ENCODE results near the gene PFDN2. TPM values are rescaled to one million over a fixed set of nuclear protein-coding genes. Genes with fewer than 3 reads are reported as not detected.

PFDN2 gene, protein sequence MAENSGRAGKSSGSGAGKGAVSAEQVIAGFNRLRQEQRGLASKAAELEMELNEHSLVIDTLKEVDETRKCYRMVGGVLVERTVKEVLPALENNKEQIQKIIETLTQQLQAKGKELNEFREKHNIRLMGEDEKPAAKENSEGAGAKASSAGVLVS
- 28.8 and 112 TPM in 2 replicates for total RNA-seq

DNA sequence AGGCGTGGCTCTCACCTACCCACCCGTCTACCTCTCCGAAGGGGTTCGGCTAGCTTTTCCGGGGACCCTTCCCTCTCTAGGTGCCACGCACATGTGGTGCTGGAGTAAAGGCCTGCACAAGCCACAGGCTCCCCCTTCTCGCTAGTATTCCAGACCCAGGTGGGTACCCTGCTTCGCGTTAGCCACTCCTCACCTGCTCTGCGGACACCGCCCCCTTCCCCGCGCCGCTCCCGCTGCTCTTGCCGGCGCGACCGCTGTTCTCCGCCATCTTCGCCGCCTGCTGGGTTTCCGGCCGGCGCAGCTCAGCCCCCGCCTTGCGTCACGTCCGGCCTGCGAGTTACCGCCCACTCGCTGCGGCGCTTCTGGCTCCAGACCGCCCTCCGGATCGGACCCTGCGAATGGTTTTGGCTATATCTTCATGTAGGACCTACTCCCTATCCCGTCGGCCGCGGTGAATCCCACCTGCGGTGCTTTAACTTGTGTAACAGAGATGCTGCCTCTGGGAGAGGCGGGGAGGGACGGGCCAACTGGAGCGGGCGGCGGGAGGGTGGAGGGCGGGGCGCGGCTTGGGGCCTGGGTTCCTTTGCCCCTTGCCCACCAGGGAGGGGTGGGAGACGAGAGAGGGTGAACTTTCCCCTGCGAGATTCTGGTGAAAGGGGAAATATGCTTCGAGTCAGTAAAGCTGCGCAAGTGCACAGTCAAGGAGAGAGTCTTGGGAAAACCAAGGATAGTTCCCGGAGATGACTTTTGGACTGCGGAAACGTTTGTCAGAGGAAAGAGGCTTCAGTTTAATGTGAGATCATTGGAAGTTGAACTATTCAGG is at the start of gene PFDN2, which contains the start of gene NIT1:
Gene PFDN2, minus strand, starts transcription at position 279 of the 823 bp plus-strand sequence. Its CDS starts 11 bp downstream, at position 268.
Gene NIT1, plus strand, starts transcription at position 347 of the 823 bp plus-strand sequence. Its CDS starts 72 bp downstream, at position 419.

DNA sequence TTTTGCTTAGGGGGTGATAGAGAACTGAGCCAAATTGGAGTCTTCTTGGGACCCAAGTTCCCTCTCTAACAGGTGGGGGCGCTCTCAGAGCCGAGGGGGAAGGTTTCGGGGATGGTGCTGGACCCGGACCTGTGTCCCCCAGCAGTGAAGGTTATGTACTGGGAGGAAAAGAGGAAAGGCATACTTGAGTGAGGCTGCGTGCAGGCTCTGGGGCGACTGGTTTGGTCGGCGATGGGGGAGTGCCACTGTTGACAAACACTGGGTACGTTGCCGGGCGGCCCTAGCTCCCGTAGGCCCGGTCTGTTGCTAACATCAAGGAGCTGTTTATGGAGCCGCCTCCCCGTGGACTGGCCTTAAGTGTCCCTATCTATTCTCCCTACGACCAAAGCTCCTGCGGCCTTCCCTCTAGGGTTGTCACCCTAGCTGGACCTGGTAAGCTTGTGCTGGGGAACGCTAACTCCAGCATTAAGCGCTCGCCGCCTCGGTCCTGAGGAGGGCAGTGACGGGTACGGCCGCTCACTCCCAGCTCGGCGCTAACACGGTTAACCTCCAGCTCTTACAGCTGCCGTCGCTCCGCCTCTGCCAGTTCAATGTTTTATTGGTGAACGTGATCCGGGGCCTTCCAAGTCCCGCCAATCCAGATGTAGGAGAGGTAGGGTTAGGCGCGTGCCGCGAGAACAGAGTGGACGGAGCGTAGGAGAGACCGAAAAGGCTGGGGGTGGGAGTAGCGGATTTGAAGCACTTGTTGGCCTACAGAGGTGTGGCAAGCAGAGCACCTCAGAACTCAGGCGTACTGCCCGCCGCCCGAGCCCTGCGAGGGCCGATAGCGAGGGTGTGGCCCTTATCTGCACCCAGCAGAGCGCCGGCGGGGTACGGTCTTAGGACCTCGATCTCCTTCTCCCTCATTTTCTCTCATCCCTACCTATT is 48.2 kb upstream of the PFDN2 start, which contains the start of gene PPOX:
Gene PPOX, plus strand, starts transcription at position 685 of the 927 bp plus-strand sequence. CDS start 422 bp downstream, outside the sequence.

DNA sequence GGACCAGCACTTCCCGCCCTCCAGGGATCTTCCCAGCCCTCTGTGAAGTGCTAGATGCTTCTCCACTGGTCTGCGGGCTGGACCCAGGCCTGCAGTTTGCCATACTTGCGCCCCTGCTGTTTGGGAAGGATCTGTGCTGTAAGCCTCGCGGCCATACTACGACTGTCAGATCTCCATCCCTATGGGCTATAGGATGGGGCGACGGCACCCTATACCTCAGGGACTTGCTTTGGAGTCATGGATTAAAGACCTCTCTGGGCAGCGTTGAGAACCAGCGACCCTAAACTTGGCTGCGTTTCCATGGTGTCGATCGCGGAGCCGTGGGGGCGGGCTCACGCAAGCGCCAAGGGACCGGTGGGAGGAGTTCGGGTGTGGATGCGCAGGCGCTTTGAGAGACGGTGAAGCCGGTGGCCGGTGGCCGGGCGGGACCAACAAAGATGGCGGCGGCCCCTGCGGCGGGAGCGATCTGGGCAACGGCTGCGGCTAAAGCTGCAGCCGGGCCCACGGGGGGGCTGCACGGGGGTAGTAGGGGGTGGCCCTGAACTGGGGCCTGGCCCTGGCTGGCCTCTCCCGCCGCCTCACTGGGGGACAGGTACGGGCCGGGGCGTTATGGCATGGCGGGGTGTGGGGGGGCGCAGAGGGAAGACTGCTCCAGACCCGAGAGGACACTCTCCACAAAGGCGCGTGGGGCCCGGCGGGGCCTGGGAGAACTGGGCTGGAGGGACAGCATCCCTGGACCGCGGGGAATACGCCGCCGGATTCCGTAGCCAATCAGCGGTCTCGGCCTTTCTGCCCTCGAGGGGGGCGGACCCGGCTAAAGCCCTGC is 41.5 kb upstream of the PFDN2 start, which contains the start of gene USP21:
Gene USP21, plus strand, starts transcription at position 414 of the 826 bp plus-strand sequence. CDS start 1,141 bp downstream, outside the sequence.

DNA sequence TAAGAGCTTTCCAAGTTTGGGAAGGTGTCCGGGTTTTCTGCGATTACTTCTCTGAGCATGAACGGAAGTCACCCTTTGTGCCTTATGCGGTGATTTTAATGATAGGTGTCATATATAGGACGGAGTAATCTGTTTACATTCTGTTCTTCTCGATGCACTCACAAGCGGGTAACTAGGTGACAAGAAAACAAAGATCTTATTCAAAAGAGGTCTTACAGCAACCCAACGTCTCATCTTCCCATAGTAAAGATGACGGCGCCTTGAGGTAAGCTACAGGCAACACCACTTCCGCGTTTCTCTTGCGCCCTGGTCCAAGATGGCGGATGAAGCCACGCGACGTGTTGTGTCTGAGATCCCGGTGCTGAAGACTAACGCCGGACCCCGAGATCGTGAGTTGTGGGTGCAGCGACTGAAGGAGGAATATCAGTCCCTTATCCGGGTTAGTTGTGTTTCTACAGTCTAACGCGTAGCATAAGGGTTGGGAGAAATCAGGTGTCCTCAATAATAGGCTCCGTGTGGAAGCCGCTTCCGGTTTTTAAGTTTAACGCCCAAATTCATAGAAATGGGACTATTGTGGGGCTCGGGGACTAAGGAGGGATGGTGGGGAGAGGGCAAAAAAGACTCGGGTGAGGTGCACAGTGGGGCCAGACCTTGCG is 36.0 kb upstream of the PFDN2 start, which contains the start of gene UFC1:
Gene UFC1, plus strand, starts transcription at position 297 of the 656 bp plus-strand sequence. Its CDS starts 20 bp downstream, at position 317.

DNA sequence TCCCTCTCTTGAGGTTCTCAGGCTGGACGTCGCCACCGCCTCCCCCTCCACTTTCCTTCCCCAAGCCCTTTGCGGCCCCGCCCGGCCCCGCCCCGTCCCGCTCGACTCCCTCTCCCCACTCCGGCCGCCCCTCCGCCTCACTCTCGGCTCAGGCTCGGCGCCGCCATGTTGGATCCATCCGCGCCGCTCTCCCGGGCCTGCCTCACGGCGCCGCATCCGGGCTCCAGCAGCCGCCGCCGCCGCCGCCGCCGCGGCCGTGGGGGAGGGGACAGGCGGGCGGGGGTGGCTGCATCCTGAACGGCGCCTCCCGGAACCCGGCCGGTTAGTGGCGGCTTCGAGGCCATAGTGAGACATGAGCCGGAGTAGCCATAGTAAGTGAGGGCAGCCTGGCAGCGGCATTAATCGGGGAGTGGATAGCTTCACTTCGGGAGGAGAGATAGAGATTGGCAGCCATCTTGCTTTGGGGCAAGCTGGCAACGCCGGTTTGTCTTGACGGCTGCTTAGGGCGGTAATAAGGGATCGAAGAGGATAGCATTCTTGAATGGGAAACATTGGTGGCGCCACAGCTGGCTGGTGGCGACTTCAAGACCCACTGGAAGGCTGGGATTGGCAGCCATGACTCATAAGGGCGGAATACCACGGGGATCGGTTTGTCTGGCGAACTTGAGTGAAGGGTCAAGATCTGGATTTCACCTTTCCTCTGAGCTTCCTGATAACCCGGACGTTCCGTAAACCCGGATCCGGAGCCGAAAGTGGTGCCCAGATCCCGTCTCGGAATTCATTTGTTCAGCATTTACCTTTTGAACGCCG is 14.8 kb upstream of the PFDN2 start, which contains the start of gene DEDD:
Gene DEDD, minus strand, starts transcription at position 258 of the 810 bp plus-strand sequence. CDS start 8,205 bp downstream, outside the sequence.

DNA sequence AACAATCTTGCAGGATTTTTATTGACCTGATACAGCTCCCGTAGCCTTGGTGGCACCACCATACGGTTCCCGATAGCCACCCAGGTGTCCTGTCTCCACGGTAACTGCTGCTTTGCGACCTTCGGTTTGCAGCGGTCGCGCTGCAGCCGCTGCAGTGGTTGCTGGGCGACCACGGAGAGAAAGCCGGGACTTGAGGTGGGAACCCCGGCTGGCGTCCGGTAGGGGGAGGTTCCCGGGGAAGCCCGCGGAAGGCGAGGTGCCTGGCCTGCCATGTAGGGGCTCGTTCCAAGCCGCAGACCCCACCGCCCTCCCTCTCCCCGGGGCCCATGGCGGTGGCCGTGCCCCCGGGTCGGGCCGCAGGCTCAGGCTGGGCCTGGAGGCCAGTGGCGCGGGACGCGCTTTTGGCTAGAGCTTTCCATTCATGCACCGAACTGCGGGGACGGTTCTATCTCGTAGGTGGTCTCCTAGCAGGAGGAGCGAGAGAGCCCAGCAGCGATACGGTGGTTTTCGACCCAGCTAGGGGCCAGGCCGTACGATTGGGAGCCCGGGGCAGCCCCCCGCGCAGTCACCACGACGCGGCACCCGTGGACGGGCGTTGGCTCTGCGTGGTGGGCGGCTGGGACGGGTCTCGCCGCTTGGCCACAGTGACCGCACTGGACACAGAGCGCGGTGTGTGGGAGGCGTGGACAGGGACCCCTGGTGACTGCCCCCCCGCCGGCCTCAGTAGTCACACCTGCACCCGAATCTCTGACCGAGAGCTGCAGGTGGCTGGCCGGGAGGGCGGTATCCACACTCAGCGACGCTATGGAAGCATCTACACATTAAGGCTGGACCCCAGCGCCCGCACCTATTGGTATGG is 19.4 kb downstream of the PFDN2 start, which contains the start of gene KLHDC9:
Gene KLHDC9, plus strand, starts transcription at position 152 of the 859 bp plus-strand sequence. Its CDS starts 175 bp downstream, at position 327.

DNA sequence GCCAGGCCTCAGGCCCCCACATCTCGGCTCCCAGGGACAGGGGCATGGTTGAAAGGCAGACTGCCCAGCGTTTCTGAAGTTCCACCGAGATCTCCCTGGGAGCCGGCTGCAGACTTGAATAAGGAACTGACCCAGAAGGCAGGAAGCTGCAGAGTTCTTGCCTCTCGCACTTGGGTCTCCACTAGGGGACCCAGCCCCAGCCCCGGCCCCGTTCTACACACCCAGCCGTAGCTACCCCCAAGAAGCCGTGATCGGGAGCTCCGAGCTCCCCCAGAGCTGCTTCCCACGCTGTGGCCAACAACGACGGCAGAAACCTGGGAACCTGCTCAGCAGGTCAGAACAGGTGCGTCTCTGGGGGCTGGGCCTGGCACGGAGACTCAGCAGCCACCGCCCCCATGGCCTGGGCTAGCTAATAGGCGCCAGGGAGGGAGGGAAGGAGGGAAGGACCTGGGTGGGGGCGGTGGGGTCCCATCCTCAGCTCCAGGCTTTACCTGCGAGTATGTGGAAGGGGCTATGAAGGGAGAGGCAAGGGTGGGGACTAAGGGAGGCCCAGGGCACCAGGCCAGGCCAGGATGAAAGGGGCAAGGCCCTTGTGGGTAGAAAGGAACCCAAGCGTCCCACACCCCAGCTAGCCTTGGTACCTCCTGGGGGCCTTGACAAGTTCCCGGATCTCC is 28.4 kb downstream of the PFDN2 start, which contains the start of gene NECTIN4:
Gene NECTIN4, minus strand, starts transcription at position 308 of the 674 bp plus-strand sequence. Its CDS starts 262 bp downstream, at position 46.

DNA sequence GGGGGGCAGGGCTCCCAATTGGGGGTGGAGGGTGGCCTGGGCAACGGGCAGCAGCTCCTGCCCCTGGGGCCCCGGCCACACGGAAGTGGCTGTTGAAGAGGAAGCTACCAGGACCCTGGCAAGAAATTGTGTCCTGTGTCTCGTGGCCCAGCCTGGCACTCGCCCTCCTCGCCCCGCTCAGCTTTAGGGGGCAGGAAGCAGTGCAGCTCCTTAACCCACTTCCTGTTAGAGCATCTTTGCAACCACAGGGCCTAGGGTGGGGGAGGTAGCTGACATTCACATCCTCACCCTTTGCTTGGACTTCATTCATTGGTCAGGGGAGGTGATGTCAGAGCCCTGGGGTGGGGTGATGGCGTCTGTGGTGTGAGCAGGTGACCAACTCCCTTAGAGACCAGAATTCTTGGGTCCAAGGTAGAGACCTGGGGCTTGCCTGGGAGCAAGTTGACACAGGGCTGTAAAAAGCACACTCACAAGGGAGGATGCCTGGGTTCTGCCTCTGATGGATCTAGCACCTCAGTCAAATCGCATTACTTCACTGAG is 48.0 kb downstream of the PFDN2 start, which contains the start of gene ARHGAP30:
Gene ARHGAP30, minus strand, starts transcription at position 161 of the 540 bp plus-strand sequence. CDS start 267 bp downstream, outside the sequence.

Other genes starting within 250 kb of the PFDN2 start
- 0.28 TPM in 1 of 2 replicates, not detected in the other for gene ITLN1, start 232.9 kb downstream of the PFDN2 start, total RNA-seq
- 1.4 TPM in 1 of 2 replicates, not detected in the other for gene ITLN2, start 163.2 kb downstream of the PFDN2 start, total RNA-seq
- 24.7 and 44.3 TPM in 2 replicates for gene F11R, start 96.9 kb downstream of the PFDN2 start, total RNA-seq
- gene TSTD1, start 79.1 kb downstream of the PFDN2 start, total RNA-seq, result 19.6 and 41.4 TPM in 2 replicates
- 72.7 and 94.5 TPM in 2 replicates for gene USF1, start 72.1 kb downstream of the PFDN2 start, total RNA-seq
- gene ARHGAP30, start 48.1 kb downstream of the PFDN2 start, total RNA-seq, result not detected in 2 replicates
- gene NECTIN4, start 28.5 kb downstream of the PFDN2 start, total RNA-seq, result 0.19 and 0.56 TPM in 2 replicates
- 0.28 and 0.38 TPM in 2 replicates for gene KLHDC9, start 19.7 kb downstream of the PFDN2 start, total RNA-seq
- 21.4 and 22.0 TPM in 2 replicates for gene NIT1, start 68 bp upstream of the PFDN2 start, total RNA-seq
- 19.2 and 28.8 TPM in 2 replicates for gene DEDD, start 14.6 kb upstream of the PFDN2 start, total RNA-seq
- gene UFC1, start 35.9 kb upstream of the PFDN2 start, total RNA-seq, result 109 and 118 TPM in 2 replicates
- gene USP21, start 41.5 kb upstream of the PFDN2 start, total RNA-seq, result 5.8 and 7.3 TPM in 2 replicates
- gene PPOX, start 48.4 kb upstream of the PFDN2 start, total RNA-seq, result 9.3 and 10.0 TPM in 2 replicates
- 20.9 and 27.9 TPM in 2 replicates for gene B4GALT3, start 59.5 kb upstream of the PFDN2 start, total RNA-seq
- 22.2 and 110 TPM in 2 replicates for gene ADAMTS4, start 81.0 kb upstream of the PFDN2 start, total RNA-seq
- 147 and 216 TPM in 2 replicates for gene NDUFS2, start 84.3 kb upstream of the PFDN2 start, total RNA-seq
- gene FCER1G, start 97.3 kb upstream of the PFDN2 start, total RNA-seq, result 0.38 TPM in 1 of 2 replicates, not detected in the other
- not detected in 2 replicates for gene APOA2, start 105.6 kb upstream of the PFDN2 start, total RNA-seq
- 10.4 and 14.6 TPM in 2 replicates for gene TOMM40L, start 108.0 kb upstream of the PFDN2 start, total RNA-seq
- gene NR1I3, start 120.2 kb upstream of the PFDN2 start, total RNA-seq, result not detected in 2 replicates
- under 0.01 TPM in 1 of 2 replicates, not detected in the other for gene PCP4L1, start 140.7 kb upstream of the PFDN2 start, total RNA-seq
- 1.7 and 2.3 TPM in 2 replicates for gene MPZ, start 191.9 kb upstream of the PFDN2 start, total RNA-seq
- 21.4 and 23.6 TPM in 2 replicates for gene SDHC, start 196.3 kb upstream of the PFDN2 start, total RNA-seq
- gene CFAP126, start 249.8 kb upstream of the PFDN2 start, total RNA-seq, result not detected in 2 replicates